ENCODE measurements around the gene TAPBPL.
A peak's percentile ranks its signal among the peaks of the same experiment; 100 is the strongest.

The TAPBPL gene

GRCh38 chr12:6435961-6436715, 15.7 kb upstream of the TAPBPL start:
- DNase-seq, result no peak

DNA sequence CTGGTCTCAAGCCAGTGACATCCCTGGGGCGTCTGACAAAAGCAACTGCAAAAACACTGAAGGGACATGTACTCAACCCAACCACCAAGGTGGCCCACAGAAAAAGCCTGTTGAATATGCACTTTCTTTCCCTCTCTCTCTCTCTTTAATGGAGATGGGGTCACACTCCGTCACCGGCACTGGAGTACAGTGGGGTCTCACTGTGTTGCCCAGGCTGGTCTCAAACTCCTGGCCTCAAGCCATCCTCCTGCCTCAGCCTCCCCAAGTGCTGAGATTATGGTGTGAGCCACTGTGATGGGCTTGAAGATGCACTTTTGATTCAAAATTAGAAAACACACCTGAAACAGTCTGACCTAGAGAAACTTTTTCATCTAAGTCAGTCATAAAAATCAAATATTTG, 14.3 kb upstream of the TAPBPL start:
- DNase-seq, result no peak

DNA sequence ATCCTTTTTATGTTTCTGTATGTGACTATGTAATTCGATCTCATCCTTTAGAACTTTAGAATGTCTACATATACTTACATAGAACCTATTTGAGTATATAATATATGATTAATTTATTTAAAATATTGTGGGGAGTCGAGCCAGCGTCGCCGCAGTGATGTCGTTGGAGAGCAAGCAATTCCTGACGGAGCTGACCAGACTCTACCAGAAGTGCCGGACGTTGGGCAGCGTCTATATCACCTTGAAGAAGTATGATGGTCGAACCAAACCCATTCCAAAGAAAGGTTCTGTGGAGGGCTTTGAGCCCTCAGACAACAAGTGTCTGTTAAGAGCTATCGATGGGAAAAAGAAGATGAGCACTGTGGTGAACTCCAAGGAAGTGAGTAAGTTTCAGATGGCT, 13.5 kb upstream of the TAPBPL start:
- no peak for DNase-seq

- DNase-seq, result no peak
Observed at GRCh38 chr12:6440391-6440790, 11.5 kb upstream of the TAPBPL start.

DNA sequence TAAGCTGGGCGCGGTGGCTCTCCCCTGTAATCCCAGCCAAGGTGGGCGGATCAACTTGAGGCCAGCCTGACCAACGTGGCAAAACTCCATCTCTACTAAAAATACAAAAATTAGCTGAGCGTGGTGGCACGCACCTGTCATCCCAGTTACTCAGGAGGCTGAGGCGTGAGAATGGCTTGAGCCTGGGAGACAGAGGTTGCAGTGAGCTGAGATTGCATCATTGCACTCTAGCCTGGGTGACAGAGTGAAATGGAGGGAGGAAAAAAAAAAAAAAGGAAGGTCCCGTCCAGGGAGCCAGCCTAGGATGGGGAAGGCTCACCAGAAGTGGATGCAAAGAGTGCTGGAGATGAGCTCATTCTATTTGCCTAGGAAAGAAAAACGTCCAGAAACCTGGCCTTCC, 9.0 kb upstream of the TAPBPL start:
- DNase-seq, result no peak

GRCh38 chr12:6443361-6443983, 8.4 kb upstream of the TAPBPL start:
- no peak for DNase-seq

DNA sequence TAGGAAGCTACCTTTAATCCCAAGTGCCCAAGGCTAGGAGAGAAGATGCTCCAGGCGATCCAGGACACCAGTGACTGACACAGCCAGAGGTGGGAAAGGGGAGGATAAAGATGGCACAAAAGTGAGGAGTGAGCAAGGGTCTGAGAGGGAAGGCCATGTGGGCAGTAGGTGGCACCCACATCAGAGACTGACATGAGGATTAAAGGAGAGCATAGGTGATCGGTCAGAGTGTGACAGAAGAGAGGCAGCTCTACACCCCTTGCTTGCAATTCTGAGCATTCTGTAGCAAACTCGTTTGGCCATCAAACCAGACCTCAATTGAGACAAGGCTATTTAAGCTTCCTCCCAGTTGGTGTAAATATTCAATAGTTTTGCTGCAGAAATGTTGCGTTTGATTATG, 7.8 kb upstream of the TAPBPL start:
- DNase-seq, result no peak

GRCh38 chr12:6444704-6445688, 6.8 kb upstream of the TAPBPL start, which contains the start of gene CD27:
CD27 (plus strand) TSS chr12:6444955; CDS start chr12:6445096, 141 bp downstream.
- DNase-seq, result no peak

GRCh38 chr12:6450091-6450868, 1.6 kb upstream of the TAPBPL start:
- DNase-seq, result peak in 1 of 3 experiments; percentile 46

- no peak for DNase-seq
Observed at GRCh38 chr12:6450869-6451347, 934 bp upstream of the TAPBPL start.

- peak in 2 of 3 experiments; percentile 23 to 44 for DNase-seq
Observed at GRCh38 chr12:6452245-6452943, 552 bp downstream of the TAPBPL start.

DNA sequence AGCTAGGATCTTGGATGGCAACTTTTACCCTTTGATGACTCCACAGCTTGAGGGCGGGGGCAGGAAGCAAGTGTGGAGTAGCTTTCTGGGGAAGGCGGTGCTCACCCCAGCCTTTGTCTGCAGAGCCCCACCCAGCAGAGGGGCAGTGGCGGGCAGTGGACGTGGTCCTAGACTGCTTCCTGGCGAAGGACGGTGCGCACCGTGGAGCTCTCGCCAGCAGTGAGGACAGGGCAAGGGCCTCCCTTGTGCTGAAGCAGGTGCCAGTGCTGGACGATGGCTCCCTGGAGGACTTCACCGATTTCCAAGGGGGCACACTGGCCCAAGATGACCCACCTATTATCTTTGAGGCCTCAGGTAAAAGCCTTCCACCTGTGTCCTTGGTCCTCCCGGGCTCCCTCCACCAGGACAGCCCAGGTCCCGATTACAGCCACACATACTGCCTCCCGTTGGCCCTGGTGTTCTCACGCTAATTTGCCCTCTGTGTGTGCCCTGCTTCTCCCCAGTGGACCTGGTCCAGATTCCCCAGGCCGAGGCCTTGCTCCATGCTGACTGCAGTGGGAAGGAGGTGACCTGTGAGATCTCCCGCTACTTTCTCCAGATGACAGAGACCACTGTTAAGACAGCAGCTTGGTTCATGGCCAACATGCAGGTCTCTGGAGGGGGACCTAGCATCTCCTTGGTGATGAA, 1.2 kb downstream of the TAPBPL start:
- peak in 2 of 3 experiments; percentile 15 to 58 for DNase-seq

DNA sequence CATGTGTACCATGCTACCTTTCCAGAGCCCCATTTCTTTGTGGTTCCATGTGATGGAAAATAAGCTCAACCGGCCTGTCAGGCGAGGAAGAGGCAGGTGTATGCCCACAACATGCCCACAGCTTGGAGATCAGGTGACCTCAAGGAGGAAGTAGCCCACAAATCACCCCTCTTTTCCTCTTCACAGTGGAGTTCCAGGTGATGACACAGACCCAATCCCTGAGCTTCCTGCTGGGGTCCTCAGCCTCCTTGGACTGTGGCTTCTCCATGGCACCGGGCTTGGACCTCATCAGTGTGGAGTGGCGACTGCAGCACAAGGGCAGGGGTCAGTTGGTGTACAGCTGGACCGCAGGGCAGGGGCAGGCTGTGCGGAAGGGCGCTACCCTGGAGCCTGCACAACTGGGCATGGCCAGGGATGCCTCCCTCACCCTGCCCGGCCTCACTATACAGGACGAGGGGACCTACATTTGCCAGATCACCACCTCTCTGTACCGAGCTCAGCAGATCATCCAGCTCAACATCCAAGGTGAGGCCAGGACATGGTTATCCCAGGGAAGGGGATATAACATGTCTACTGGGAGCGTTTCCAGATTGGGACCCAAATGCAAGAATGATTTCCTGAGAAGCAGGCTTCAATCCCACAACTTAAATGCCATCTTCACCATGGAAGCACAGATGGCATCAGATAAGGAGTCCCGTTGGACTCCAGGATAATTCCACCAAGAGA, 5.5 kb downstream of the TAPBPL start:
- DNase-seq, result no peak

DNA sequence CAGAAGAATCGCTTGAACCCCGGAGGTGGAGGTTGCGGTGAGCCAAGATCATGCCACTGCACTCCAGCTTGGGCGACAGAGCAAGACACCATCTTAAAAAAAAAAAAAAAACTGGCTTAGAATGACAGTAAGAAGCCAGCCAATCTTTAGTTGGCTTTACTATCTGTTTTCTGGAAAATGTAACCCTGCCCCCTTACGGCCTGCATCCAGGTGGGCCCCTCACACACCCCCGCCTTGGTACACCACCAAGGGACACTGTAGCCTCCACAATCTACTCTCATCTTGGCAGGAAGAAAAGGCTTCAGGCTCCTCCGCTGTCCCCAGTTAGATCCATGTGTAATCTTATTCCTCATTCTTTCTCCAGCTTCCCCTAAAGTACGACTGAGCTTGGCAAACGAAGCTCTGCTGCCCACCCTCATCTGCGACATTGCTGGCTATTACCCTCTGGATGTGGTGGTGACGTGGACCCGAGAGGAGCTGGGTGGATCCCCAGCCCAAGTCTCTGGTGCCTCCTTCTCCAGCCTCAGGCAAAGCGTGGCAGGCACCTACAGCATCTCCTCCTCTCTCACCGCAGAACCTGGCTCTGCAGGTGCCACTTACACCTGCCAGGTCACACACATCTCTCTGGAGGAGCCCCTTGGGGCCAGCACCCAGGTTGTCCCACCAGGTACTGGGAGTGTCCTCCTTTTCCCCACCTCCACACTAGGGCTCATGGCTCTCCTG, 6.6 kb downstream of the TAPBPL start:
- no peak for DNase-seq

DNA sequence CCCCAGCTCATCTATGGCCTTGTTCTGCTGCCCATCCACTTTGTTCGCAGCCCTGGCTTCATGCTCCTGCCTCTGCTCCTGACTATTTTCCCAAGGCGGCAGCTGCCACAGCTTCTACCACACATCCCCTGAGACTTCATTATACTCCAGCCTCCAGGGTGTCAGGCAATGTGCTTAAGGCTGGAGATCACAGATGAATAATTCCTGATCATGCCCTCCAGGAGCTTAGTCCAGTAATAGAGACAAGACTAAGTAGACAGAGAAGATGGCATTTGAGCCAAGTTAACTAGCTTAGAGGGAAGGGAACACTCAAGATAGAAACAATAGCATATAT, 7.1 kb downstream of the TAPBPL start:
- no peak for DNase-seq

DNA sequence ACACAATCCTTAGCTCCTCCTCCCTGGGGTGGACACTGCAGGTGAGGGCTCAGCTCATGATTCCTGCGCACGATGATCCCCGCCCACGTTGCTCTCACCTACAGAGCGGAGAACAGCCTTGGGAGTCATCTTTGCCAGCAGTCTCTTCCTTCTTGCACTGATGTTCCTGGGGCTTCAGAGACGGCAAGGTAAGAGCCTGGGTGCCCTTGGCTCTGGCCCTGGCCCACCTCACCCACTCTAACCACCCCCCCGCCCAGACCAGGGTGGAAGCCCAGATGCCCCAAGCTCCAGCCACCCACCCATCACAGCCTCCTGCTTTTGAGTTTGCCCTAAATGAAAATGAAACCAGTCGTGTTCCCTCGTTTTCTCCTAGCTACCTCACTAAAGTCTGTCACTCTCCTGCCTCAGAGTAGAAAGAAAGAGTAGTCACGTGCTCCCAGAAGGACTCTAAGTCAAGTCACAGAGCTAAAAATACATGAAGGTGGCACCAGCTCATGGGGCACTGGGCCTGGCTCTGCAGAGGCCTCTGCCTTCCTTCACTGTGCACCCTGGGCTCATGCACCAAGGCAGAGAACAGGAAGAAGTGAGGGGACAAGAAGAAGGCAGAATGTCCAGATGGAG, 9.0 kb downstream of the TAPBPL start:
- no peak for DNase-seq

- no peak for DNase-seq
Observed at GRCh38 chr12:6461401-6462233, 9.8 kb downstream of the TAPBPL start.

- no peak for DNase-seq
Observed at GRCh38 chr12:6462234-6462995, 10.6 kb downstream of the TAPBPL start.

All from NCI-H1417 (cell line).